GM12878 (cell line): ENCODE results near the gene DYSF. TPM values are rescaled to one million over a fixed set of nuclear protein-coding genes. Genes with fewer than 3 reads are reported as not detected.

Experiments used
- ATAC-seq: fragments of 200-7000 bp; cut with Tn5 transposase; 3 replicates; pipeline ENCODE4 v1.9.1; 2020; ENCODE audit warnings: mild to moderate bottlenecking, moderate library complexity
- BruUV-seq: library from RNA; stranded (reverse); fragments of 400-500 nt; replicated peaks from 2 replicates; lab custom pipeline; 2021; lab: Mats Ljungman, UMichigan
- CTCF ChIA-PET: fragments of 300-600 bp; sonication (Branson Sonifier 250); formaldehyde crosslinking; extraction: SDS; loops from one replicate; lab custom pipeline; 2021; ENCODE audit warnings: inconsistent platforms; lab: Yijun Ruan, JAX
- POLR2A ChIA-PET: fragments of 350-600 bp; formaldehyde crosslinking; extraction: SDS; loops from one replicate; lab custom pipeline; 2021; ENCODE audit warnings: inconsistent platforms; lab: Charles Lee
- RAD21 ChIA-PET: fragments of 300-600 bp; sonication (Branson Sonifier 250); formaldehyde crosslinking; loops from one replicate; lab custom pipeline; 2023; ENCODE audit warnings: antibody characterized with exemption; ENCODE audit not compliant: unreplicated experiment; lab: Charles Lee
- SMC1A ChIA-PET: fragments of 300-600 bp; sonication (Branson Sonifier 250); formaldehyde crosslinking; loops from one replicate; lab custom pipeline; 2023; ENCODE audit not compliant: unreplicated experiment, uncharacterized antibody; lab: Charles Lee
- DNase-seq: peaks from one replicate; pipeline ENCODE4 v3.0.0-alpha.2; 2011; ENCODE audit warnings: low read depth, low spot score
- FAIRE-seq: peaks from 3 replicates; lab custom pipeline; 2011; peaks lifted over from hg19 to GRCh38; lab: Jason Lieb, UNC
- H2AFZ ChIP-seq: 2 replicates; pipeline ENCODE4 v1.6.0; 2011; ENCODE audit warnings: low read depth, low read length, control low read depth; ENCODE audit not compliant: control insufficient read depth
- H3K27ac ChIP-seq: 2 replicates; pipeline ENCODE4 v1.5.1; 2011; ENCODE audit warnings: control low read depth; ENCODE audit not compliant: control insufficient read depth, insufficient read depth
- H3K27me3 ChIP-seq, 2 experiments: replicated peaks in 1 of 2; 2 replicates each; pipeline versions ENCODE4 v1.6.0 to v1.6.1; 2011; ENCODE audit warnings: low read length in 1 of 2; ENCODE audit not compliant: control insufficient read depth in 2 of 2, insufficient read depth in 2 of 2
- H3K36me3 ChIP-seq, 2 experiments: 2 replicates each; pipeline ENCODE4 v1.5.1; 2011; ENCODE audit warnings: low read length in 1 of 2; ENCODE audit not compliant: control insufficient read depth in 2 of 2, insufficient read depth in 2 of 2
- H3K4me1 ChIP-seq: 2 replicates; pipeline ENCODE4 v1.6.1; 2011; ENCODE audit warnings: mild to moderate bottlenecking, low read length, moderate library complexity, mixed read lengths; ENCODE audit not compliant: control insufficient read depth, insufficient read depth
- H3K4me2 ChIP-seq: 2 replicates; pipeline ENCODE4 v1.6.0; 2011; ENCODE audit warnings: control low read depth; ENCODE audit not compliant: control insufficient read depth, insufficient read depth
- H3K4me3 ChIP-seq: fragments of 200-600 bp; sonication (generic); 2 replicates; pipeline ENCODE4 v1.5.1; 2016
- H3K79me2 ChIP-seq: 2 replicates; pipeline ENCODE4 v1.6.0; 2011; ENCODE audit warnings: low read length; ENCODE audit not compliant: control insufficient read depth, insufficient read depth
- H3K9ac ChIP-seq: 2 replicates; pipeline ENCODE4 v1.8.0; 2011; ENCODE audit warnings: low read length, control low read depth, mixed read lengths; ENCODE audit not compliant: control insufficient read depth, insufficient read depth
- H3K9me3 ChIP-seq: replicated peaks from 3 replicates; pipeline ENCODE4 v1.5.1; 2011; ENCODE audit warnings: mild to moderate bottlenecking, low read length; ENCODE audit not compliant: control insufficient read depth, insufficient read depth
- H4K20me1 ChIP-seq: 2 replicates; pipeline ENCODE4 v1.6.0; 2011; ENCODE audit not compliant: control insufficient read depth, insufficient read depth
- BMI1 ChIP-seq: fragments of 450-650 bp; IDR thresholded peaks from 2 replicates; pipeline ENCODE4 v1.6.1; 2016; ENCODE audit warnings: mild to moderate bottlenecking, moderate library complexity, borderline replicate concordance
- CEBPZ ChIP-seq: fragments of 150-350 bp; IDR thresholded peaks from 2 replicates; pipeline ENCODE4 v1.6.1; 2016; ENCODE audit warnings: low read depth, low read length
- E4F1 ChIP-seq: fragments of 450-650 bp; IDR thresholded peaks from 2 replicates; pipeline ENCODE4 v1.6.1; 2018; ENCODE audit warnings: borderline replicate concordance, mild to moderate bottlenecking; ENCODE audit not compliant: partially characterized antibody
- ESRRA ChIP-seq: IDR thresholded peaks from 2 replicates; pipeline ENCODE4 v1.6.1; 2012; ENCODE audit warnings: mild to moderate bottlenecking, low read length, improper control_type of control experiment
- HDAC6 ChIP-seq: fragments of 200-600 bp; sonication (generic); IDR thresholded peaks from one replicate; pipeline ENCODE4 v1.8.0; 2017; ENCODE audit warnings: antibody characterized with exemption; ENCODE audit not compliant: unreplicated experiment
- JUNB ChIP-seq: IDR thresholded peaks from 2 replicates; pipeline ENCODE4 v1.6.1; 2016; ENCODE audit warnings: antibody characterized with exemption, mild to moderate bottlenecking
- KDM1A ChIP-seq: fragments of 200-600 bp; sonication (generic); IDR thresholded peaks from 2 replicates; pipeline ENCODE4 v1.6.1; 2016; ENCODE audit warnings: borderline replicate concordance
- NR2C1 ChIP-seq: fragments of 450-650 bp; IDR thresholded peaks from 2 replicates; pipeline ENCODE4 v1.6.1; 2017; ENCODE audit warnings: antibody characterized with exemption, mild to moderate bottlenecking, moderate library complexity
- PKNOX1 ChIP-seq: fragments of 450-650 bp; IDR thresholded peaks from 2 replicates; pipeline ENCODE4 v1.6.1; 2016; ENCODE audit warnings: mild to moderate bottlenecking
- PML ChIP-seq: IDR thresholded peaks from 2 replicates; pipeline ENCODE4 v1.6.1; 2012; ENCODE audit warnings: low read length, inconsistent platforms
- RB1 ChIP-seq: fragments of 450-650 bp; formaldehyde crosslinking; IDR thresholded peaks from 2 replicates; pipeline ENCODE4 v1.6.1; 2017; ENCODE audit warnings: mild to moderate bottlenecking, borderline replicate concordance
- RELA ChIP-seq: fragments of 450-650 bp; IDR thresholded peaks from 2 replicates; pipeline ENCODE4 v1.8.0; 2014; ENCODE audit warnings: borderline replicate concordance; ENCODE audit not compliant: partially characterized antibody
- SMAD5 ChIP-seq: IDR thresholded peaks from 2 replicates; pipeline ENCODE4 v1.6.1; 2016; ENCODE audit warnings: antibody characterized with exemption, low read depth
- SMARCA5 ChIP-seq: fragments of 450-650 bp; IDR thresholded peaks from 2 replicates; pipeline ENCODE4 v1.6.1; 2017; ENCODE audit warnings: mild to moderate bottlenecking
- TBL1XR1 ChIP-seq: IDR thresholded peaks from 2 replicates; pipeline ENCODE4 v1.6.1; 2012; ENCODE audit warnings: low read depth, low read length, improper control_type of control experiment
- WGBS: methylation state at CpG from one replicate; pipeline ENCODE4 v1.1.6; 2016; ENCODE audit warnings: low lambda C conversion rate; ENCODE audit not compliant: insufficient replicate concordance, insufficient coverage; ENCODE audit errors: missing lambda C conversion rate; 5-methylcytosine and 5-hydroxymethylcytosine counted together
- in situ Hi-C: fragments of 300-500 bp; cut with MboI; formaldehyde crosslinking; loops from 9 replicates; pipeline ENCODE4 v1.14.3; 2018; ENCODE audit warnings: mixed read lengths
- intact Hi-C: fragments of 100-400 bp; cut with micrococcal nuclease; formaldehyde crosslinking; loops from one replicate; pipeline ENCODE4 v1.14.2; 2022; ENCODE audit not compliant: unreplicated experiment
- polyA plus RNA-seq, 11 experiments: library from polyadenylated mRNA; depleted of rRNA in 4 of 11; unstranded in 6 of 11; stranded (reverse) in 5 of 11; fragments of >200 nt; fragmentation: Nextera tagmentation in 4 of 11; fragmentation: Illumina TruSeq in 1 of 11; extraction: Ambion mirVana in 4 of 11; extraction: Trizol in 1 of 11; gene quantifications; 1 replicate in 1 of 11; 2 replicates in 10 of 11; pipeline versions ENCODE4 v1.2.1 to v1.2.3, GENCODE V29; 2011 to 2016; ENCODE audit warnings: inconsistent platforms in 2 of 11, missing spikeins in 2 of 11, low read depth in 1 of 11
- total RNA-seq, 4 experiments: library from RNA; depleted of rRNA in 3 of 4; stranded (reverse); fragments of >200 nt in 3 of 4; fragmentation: Illumina TruSeq in 1 of 4; extraction: Trizol in 1 of 4; gene quantifications; 2 replicates each; pipeline versions ENCODE4 v1.2.1 to v1.2.3, GENCODE V29; 2013 to 2021
- TF ChIP-seq, protein P1 (sequence below): fragments of 150-350 bp; IDR thresholded peaks from 2 replicates; pipeline ENCODE4 v1.6.1; 2014; ENCODE audit warnings: mild to moderate bottlenecking, low read depth, low read length

Gene DYSF
- total and polyA plus RNA-seq, 10 of the 15 experiments (the other 5 are each of a cell fraction or from before 2014, with no cell fraction given): under 0.01 to 0.15 (median 0.03) TPM; not detected in 7

GRCh38 chr2:71615767-71616730 is 162.7 kb downstream of the DYSF start:
- Histone ChIP-seq H4K20me1 (no peaks in the 10 kb centered on the region), H3K4me3 (no peak overlapping the region), H3K79me2 (no peaks in the 10 kb centered on the region), H3K4me2 (no peak overlapping the region), H3K4me1 (no peaks in the 10 kb centered on the region), H3K36me3 (no peaks in the 10 kb centered on the region), H2AFZ (no peak overlapping the region), H3K9me3 (no peaks in the 10 kb centered on the region), H3K9ac (no peak overlapping the region), H3K27ac (no peak overlapping the region), H3K27me3 (no peaks in the 10 kb centered on the region)
- WGBS: 6% methylated on average over 13 of the region's 13 CpGs
- no peak for ATAC-seq
- ChIA-PET CTCF (no interaction called here), POLR2A (no interaction called here), SMC1A (no interaction called here), RAD21 (no interaction called here)
- in situ Hi-C loops: no loop called here
- intact Hi-C loops: no loop called here
- BruUV-seq: no TSS peak
- no peak for FAIRE-seq
- DNase-seq: no peak
- no peak for TF ChIP-seq TBL1XR1
- no peak for TF ChIP-seq HDAC6
- TF ChIP-seq CEBPZ: no peak
- no peak for TF ChIP-seq RELA
- no peak for TF ChIP-seq SMARCA5
- TF ChIP-seq RB1: no peak
- TF ChIP-seq NR2C1: no peak
- no peak for TF ChIP-seq JUNB
- no peak for TF ChIP-seq KDM1A
- TF ChIP-seq, protein P1, sequence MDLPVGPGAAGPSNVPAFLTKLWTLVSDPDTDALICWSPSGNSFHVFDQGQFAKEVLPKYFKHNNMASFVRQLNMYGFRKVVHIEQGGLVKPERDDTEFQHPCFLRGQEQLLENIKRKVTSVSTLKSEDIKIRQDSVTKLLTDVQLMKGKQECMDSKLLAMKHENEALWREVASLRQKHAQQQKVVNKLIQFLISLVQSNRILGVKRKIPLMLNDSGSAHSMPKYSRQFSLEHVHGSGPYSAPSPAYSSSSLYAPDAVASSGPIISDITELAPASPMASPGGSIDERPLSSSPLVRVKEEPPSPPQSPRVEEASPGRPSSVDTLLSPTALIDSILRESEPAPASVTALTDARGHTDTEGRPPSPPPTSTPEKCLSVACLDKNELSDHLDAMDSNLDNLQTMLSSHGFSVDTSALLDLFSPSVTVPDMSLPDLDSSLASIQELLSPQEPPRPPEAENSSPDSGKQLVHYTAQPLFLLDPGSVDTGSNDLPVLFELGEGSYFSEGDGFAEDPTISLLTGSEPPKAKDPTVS: no peak
- no peak for TF ChIP-seq PKNOX1
- no peak for TF ChIP-seq PML
- no peak for TF ChIP-seq BMI1
- no peak for TF ChIP-seq E4F1
- no peak for TF ChIP-seq SMAD5
- TF ChIP-seq ESRRA: no peak
